GM19438 (cell line): ENCODE results near the gene MXD1.
"Not testable (repeated sequence)": the region's sequence is repeated elsewhere in the genome, so short reads cannot be mapped to it uniquely, and the experiment has no call there.

Source experiments
- ATAC-seq: cut with Tn5 transposase; IDR thresholded peaks from one replicate; pipeline ENCODE4 v1.9.1; 2021; ENCODE audit warnings: low read depth; ENCODE audit not compliant: unreplicated experiment

The MXD1 gene

DNA sequence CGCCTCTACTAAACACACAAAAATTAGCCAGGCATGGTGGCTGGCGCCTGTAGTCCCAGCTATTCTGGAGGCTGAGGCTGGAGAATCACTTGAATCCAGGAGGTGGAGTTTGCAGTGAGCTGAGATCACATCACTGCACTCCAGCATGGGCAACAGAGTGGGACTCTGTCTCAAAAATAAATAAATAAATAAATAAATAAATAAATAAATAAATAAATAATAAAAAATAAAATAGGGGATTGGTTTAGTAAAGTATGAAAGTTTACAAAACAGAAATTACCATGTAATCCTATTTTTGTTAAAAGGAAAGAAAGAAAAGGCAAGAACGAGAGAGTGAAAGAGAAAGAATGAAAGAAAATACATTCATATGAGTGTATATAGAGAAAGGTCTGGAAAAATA lies 35.8 kb downstream of the MXD1 start:
- not testable (repeated sequence) for ATAC-seq

DNA sequence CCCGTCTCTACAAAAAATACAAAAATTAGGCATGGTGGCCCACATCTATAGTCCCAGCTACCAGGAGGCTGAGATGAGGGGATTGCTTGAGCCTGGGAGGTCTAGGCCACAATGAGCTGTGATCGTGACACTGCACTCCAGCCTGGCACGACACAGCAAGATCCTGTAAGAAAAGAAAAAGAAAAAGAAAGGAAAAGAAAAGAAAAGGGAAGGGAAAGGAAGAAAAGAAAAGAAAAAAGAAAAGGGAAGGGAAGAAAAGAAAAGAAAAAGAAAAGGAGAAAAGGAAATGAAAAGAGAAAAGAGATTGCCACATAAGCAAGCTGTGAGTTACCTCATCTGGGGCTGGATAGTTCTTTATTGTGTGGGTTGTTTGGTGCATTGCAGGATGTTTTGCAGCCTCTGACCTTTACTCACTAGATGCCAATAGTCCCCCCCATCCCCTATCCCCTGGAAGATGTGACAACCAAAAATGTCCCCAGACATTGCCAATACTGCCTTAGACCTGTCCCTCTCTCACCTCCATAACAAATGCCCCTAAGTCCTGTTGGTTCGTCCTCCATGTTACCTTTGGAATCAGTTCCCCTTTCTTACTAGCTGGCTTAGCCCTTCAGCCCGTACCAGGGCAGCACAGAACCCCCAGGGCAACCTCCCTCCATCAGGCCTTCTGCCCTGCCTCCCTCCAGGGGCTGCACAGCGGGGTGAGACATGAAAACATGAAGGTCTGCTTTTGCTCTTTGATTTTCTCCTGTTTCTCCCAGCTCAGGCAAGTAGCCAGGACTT lies 37.6 kb downstream of the MXD1 start:
- ATAC-seq, result no peak

DNA sequence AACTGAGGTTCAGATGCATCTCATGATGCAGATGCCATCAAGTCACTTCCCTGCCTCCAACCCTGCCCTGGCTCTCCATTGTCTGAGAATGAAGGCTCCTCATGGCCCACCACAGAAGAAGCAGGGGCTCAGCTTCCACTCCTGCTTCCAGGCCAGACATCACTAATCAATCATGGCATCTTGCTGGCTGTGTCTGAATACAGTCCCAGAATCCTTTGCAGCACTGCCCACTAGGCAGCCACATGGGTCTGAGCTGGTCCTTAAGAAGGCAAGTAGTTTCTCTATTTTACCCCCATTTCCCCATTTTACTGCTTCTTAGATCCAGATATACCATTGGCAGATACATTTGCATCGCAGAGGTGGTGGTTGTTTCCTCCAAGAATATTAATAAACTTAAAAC lies 39.2 kb downstream of the MXD1 start:
- ATAC-seq, result no peak

DNA sequence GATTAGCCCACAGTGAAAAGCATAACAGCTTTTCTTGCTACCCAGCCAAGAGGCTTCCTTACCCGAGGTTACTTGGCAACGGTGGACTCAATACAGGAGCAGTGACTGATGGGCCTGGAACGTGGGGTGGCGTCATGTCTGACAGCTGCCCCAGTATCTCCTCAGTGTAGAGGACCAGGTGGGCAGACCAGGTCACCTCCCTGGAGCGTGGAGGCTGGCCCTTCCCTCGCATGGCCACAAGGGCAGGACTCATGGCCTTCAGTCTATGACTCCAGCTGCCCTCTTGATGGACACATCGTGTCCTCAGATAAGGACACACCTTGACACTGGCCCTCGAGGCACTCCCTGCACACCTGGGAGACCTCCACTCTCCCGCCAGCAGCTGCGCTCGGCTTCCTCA lies 40.1 kb downstream of the MXD1 start:
- no peak for ATAC-seq

DNA sequence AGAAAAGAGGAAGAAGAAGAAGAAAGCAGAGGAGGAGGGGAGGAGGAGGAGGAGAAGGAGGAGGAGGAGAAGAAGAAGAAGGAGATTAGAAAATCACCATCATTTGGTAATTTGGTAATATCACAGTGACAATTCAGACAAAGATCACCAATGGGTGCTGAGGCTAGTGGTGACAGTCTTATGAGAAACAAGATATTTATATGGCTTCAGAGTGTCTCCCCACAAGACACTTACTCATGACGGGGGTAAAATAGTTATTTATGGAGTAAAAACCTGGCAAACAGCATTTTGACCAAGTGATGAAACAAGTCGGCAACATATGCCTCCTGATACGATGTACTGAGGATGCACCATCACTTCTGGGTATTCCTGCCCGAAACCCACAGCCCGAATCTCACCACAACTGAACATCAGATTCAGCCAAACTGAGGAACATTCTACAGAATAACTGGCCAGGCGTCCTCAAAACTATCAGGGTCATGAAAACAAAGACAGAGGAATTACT lies 41.6 kb downstream of the MXD1 start:
- ATAC-seq, result no peak

DNA sequence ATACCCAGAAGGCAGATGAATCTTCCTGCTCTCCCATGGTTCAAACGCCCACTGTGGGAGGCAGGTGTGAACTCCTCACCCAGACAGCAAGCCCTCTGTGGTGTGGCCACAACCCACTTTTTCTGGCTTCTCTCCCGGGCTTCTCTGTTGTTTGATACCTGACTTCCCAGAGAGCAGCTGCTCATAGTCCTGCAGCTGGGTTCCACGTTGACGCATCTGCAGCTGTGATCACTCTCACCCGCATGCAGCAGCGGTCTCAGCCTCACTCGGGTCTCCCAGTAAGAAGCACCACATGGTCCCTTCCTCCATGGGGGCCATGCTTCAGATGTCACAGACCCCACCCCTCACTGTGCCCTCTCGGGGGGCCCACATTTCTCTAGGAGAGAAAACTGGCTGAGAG lies 43.1 kb downstream of the MXD1 start:
- ATAC-seq, result no peak

DNA sequence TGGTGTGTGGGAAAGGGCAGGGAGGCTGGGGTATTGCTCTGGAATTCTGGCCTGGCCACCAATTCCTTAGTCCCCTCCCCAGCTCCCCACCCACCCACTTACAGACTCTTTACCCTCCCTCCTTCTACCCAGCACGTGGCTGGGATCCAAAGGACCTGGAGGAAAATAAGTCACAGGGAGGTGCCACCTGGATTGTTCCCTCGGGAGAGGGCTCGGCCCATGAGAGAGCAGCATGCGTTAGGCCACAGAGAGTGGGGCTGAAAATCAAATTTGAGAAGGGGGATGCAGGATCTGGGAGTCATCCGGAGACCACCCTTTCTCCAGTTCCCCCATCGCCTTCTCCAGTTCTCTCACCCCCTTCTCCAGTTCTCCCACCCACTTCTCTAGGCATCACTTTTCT lies 43.6 kb downstream of the MXD1 start:
- ATAC-seq, result no peak

DNA sequence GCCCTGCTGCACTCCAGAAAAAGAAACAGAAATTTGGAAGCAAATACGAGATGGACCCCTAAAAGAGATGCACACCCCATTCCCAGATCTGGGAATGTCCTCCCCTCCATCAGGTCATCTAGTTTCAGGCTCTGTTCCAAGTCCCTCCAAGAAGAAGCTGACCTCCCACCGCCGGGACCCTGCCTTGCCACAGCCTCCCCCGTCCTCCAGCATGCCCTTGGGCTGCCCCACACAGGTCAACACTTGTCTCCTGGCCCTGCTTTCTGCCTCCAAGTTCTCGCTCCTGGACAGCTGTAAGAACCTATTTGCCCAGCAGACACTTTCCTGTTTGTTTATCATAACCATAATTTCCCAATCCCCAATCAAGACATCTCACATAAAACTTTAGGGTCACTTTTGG lies 44.5 kb downstream of the MXD1 start:
- ATAC-seq, result no peak

DNA sequence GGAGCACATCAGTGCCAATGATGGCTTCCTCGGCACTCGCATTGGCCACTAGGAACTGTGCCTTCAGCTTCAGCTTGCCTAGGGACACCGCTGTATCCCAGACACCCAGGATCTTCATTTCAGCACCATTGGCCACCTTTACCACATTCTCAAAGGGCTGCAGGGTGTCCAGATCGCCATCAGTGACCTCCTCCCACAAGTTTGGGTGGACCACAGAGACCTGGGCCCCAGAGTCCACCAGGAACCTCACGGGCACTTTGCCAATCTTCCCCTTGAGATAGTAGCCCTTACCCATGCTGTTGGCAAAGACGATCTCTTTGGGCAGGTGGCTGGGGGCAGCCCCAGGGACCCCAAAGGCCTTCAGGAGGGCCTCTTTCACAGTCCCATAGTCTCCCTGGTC lies 45.9 kb downstream of the MXD1 start:
- no peak for ATAC-seq

DNA sequence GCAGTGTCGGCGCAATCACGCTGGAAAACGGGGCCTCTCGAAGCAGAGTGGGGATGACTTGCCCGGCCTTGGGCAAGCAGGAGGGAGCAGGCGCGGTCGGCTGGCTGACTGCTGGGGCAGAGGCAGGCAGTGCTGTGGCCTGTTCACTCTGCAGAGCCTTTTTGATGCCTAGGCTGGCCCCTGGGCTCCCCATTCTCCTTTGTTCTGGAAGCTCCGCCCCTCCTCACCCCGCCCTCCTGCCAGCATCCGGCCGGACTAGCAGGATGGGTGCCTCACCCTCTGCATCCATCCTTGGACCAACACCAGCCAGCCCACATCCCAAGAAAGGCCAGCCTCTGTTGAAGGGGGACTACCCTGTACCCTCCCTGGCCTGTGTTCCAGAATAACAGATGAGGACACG lies 46.6 kb downstream of the MXD1 start, which contains the start of gene ASPRV1:
ASPRV1 (minus strand) TSS at position 136 of the 400 bp plus-strand sequence. CDS start 195 bp downstream, outside the sequence.
- ATAC-seq, result no peak

DNA sequence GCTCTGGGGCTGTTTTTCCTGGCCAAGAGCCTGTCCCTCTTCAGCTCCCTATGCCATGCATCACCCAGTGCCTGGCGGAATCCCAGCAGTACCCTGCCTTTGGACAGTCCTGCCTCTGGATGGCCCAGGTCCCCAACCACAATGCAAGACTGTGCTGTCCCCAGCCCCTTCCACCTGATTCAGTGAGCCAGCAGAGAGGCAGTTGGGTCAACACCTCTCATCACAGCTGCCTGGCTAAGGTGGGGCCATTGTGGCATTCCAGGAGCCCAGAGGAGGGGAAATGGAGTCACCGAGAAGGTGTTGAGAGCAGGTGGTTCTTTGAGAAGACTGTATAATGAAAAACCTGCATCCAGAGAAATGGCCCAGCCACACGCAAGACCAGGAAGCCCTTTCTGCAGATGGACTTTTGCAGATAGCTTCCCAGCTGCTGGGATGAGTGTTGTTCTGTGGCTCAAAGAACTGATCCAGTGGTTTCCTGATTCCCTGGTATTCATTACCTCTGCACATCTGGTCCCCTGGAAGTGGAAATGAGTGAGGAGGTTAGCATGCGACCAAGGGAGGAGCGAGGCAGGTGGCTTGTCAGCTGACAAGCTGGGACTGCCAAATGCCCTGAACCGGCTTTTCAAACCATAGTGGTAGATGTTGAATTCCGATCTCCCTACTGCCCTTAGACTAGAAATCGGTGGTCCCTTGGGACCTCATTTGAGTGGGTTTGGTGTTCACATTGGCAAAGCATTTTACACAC lies 48.2 kb downstream of the MXD1 start:
- ATAC-seq, result no peak

DNA sequence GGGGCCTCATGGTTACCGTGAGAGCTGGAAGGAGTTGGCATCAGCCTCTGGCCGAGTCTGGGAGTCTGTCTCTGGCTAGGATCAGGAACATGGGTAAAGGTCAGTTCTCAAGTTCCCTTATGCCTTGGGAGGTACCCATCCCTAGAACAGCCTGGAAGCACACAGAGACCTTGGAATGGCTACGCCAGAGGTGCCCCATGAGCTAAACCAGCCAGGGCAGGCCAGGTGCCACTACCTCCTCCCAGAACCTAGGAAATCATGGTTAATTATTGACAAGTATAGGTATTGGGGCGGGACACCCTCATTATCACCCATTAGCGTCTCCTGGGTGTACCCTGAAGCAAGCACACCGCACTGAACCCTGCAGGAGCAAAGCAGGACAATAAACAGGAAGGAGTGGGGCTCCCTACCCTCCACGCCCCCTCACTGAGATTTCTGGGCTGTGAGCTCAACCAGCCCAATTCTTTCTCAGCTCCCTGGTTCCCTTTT lies 49.5 kb downstream of the MXD1 start:
- no peak for ATAC-seq

DNA sequence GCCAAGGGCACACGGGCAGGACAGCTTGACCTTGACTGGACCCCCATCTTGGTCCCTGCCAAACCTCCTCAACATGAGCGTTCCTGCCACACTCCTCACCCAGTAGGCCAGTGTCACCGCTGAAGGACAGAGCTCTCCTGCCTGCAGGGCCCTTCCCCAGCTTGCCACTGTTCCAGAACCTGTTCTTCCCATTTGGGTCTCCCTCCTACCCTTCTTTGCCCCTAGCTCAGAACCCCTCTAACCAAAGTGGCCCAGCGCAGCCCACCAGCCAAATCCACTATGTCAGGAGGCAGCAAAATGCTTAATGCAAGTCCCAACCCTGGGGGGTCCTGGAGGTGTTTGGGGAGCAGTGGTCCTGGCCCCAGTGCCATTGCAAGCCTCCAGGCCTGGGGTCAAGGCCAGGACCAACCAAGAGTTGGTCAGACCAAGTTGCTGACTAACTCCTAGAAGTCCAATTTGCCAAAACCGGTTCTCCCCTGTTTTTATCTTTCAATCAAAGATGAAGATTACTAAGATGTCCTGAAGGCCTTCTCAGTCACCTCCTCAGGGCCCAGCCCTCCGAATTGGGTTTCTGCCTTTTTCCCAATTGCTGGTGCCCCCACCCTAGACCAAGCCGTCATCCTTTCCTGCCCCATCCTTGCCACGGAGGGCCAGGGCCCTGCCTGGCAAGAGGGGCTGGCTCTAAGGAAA lies 51.0 kb downstream of the MXD1 start:
- no peak for ATAC-seq

DNA sequence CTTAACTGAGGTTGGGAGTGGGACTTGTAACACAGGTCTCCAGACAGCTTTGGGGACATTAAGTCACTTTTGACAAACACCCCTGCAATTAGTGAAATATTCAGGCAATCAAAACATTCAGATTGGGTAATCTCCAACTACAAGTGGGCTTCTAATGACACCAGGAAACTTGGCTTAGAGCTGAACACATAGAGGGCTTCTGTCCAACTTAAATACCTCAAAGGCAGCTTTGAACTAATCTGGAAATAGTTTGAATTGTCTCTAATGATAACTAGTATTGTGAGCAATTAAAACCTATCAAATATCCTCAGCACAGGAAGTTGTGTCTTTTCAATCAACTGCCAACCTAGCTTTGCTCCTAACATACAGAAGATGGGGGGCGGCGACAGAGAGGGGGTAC lies 51.6 kb downstream of the MXD1 start:
- ATAC-seq, result no peak

DNA sequence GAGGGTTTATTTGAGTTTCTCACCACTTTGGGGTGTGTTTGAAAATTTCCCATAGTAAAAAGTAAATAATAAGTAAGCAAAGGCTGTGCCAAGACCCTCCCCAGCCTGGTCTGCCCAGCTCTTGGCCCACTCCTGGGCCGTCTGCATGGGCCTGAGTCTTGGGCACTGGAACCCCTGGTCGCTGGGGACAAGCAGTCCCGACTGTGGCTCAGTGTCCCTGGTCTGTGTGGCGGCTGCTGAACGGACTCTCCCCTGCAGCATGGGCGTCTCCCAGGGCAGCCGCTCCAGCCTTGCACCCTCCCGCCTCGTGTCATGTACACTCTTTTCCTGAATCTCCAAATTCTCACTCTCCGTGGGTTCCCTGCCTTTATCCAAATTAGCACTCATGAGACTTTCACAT lies 53.7 kb downstream of the MXD1 start:
- no peak for ATAC-seq

DNA sequence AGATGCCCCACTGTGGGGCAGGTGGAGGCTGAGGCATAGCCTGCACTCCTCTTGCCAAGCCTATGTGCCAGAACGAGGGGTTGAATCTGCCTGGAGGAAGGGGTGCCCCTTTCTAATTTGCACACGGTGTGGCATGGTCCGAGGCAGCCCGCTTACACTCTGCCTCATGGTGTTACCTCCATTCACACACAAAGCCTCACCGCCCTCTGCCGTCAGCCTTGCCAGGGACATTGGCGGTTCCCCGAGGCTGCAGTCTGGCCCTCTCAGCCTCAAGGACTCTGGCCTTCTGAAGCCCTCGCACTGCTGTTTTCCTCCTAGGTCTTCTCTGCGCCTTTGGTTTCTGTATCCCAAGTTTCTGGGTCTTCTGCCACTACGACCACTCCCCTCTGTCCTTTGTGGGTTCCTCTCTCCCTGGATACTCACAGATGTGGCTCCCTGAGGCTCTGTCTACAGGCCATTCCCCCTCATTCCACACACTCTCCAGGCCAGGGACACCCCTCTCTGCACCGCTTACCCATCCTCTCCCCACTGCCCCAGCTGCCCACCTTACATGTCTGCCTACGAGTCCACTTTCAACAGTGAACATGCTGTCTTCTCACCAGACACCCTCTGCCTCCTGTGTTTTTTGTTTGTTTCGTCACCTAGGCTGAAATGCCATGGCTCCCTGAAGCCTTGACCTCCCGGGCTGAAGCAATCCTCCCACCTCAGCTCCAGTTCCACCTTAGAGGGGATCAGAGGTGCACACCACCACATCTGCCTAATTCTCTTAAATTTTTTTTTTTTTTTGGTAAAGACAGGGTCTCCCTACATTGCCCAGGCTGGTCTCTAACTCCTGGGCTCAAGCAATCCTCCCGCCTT lies 54.4 kb downstream of the MXD1 start:
- ATAC-seq, result no peak

DNA sequence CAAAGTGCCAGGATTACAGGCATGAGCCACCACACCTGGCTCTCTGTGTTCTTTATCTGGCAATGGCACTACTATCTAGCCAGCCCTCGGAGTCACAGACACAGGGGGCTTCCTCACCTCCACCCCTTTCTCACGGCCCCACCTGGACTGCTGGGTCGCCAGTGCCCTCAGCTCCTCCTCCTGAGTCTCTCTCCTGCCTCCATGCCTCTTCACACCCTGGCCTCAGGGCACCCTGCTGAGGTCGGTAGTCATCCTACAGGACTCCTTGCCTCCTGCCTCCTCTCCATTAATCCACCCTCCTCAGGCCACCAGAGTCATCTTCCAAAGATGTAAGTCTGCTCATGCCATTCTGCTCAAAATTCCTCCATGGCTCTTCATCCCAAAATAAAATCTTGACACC lies 55.1 kb downstream of the MXD1 start:
- ATAC-seq, result no peak

DNA sequence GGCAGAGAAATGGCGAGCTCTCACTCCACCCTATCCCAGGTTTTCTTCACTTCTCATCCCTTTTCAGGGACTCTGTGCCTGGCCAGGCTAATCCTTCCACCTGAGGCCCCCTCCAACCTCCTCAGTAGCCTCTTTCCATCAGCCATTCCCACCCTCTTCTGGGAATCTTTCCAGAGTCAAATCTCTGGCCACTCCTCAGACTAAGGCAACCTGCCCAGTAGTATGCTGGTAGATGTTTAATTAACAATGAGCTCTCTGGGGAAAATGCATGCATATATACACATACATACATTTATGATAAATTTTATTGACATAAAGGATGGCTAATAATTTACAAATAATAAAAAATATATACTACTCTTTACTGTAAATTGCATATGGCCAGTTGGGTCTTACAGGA lies 57.9 kb downstream of the MXD1 start:
- no peak for ATAC-seq

DNA sequence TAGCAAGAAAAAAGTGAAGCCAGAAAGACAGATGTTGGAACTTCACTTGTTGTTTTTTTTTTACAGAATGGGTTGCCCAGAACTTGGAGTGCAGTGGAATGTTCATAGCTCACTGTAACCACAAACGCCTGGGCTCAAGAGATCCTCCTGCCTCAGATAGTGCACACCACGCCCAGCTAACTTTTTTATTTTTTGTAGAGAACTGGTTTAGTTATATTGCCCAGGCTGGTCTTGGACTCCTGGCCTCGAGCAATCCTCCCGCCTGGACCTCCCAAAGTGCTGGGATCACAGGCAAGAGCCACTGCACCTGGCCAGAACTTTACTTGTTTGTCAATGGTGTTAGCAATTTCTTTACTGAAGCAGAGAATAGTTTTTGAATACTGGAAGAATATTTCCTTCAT lies 58.4 kb downstream of the MXD1 start:
- no peak for ATAC-seq

DNA sequence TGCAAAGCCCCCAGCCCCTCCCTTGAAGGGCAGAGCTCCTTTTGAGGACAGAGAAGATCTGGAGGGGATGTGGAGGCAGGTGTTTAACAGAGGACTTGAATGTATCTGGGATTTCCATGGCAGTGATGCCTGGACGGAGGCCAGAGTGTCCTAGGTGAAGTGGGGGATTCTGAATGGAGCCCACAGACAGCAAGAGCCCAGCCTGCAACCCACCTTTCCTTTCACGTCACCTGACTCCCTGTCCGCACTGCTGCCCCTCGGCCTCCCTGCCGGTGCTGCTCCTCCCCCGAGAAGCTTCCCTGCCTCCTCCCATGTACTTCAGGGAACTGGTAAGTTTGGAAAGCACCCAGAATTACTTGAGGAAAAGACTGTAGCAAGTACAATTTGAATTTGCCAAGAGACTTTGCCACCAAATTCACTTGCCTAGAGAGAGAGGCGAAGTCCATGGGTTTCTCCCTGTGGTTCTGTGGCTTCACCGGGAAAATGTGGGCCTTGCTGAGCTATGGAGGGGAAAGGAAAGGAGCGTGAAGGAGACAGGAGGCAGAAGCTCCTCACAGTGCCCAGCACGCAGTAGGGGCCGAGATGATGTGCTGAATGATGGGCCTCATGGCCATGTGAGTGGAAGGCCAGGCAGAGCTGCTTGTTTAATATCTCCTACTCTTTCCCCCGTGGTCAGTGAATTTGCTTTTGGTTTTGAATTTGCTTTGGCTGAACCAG lies 60.4 kb downstream of the MXD1 start:
- no peak for ATAC-seq
